H9 (cell line): ENCODE measurements around the gene CAMTA1. TPM values are rescaled to one million over a fixed set of nuclear protein-coding genes. Genes with fewer than 3 reads are reported as not detected.
A peak's percentile ranks its signal among the peaks of the same experiment; 100 is the strongest.

Experiments
- DNase-seq: peaks from one replicate; pipeline ENCODE4 v3.0.0-alpha.2; 2017
- H2AFZ ChIP-seq: one replicate; pipeline ENCODE4 v1.6.1; 2013; ENCODE audit warnings: mild to moderate bottlenecking, low read length, control low read depth, moderate library complexity
- H2AK5ac ChIP-seq: 2 replicates; pipeline ENCODE4 v1.6.1; 2013; ENCODE audit warnings: low read length, control low read depth, mixed read lengths; ENCODE audit not compliant: insufficient read length
- H2BK120ac ChIP-seq: one replicate; pipeline ENCODE4 v1.6.1; 2013; ENCODE audit warnings: low read depth, mild to moderate bottlenecking, low read length, control low read depth, inconsistent platforms; ENCODE audit not compliant: poor library complexity, severe bottlenecking
- H2BK12ac ChIP-seq: 2 replicates; pipeline ENCODE4 v1.6.1; 2013; ENCODE audit warnings: low read length, control low read depth, mixed read lengths, low read depth; ENCODE audit not compliant: insufficient read length
- H2BK15ac ChIP-seq: 2 replicates; pipeline ENCODE4 v1.6.1; 2013; ENCODE audit warnings: low read depth, low read length, control low read depth
- H2BK20ac ChIP-seq: one replicate; pipeline ENCODE4 v1.6.1; 2013; ENCODE audit warnings: low read depth, mild to moderate bottlenecking, low read length, control low read depth, inconsistent platforms; ENCODE audit not compliant: poor library complexity, severe bottlenecking
- H2BK5ac ChIP-seq: 2 replicates; pipeline ENCODE4 v1.6.1; 2013; ENCODE audit warnings: low read length, control low read depth, mixed read lengths; ENCODE audit not compliant: insufficient read length
- H3K14ac ChIP-seq: 2 replicates; pipeline ENCODE4 v1.6.1; 2013; ENCODE audit warnings: low read length, control low read depth; ENCODE audit not compliant: insufficient read depth
- H3K18ac ChIP-seq: 2 replicates; pipeline ENCODE4 v1.6.1; 2013; ENCODE audit warnings: low read depth, mild to moderate bottlenecking, mixed read lengths, low read length, control low read depth; ENCODE audit not compliant: insufficient read length
- H3K23ac ChIP-seq: 2 replicates; pipeline ENCODE4 v1.6.1; 2013; ENCODE audit warnings: low read length, control low read depth, mixed read lengths, low read depth; ENCODE audit not compliant: insufficient read length
- H3K23me2 ChIP-seq: 2 replicates; pipeline ENCODE4 v1.6.1; 2013; ENCODE audit warnings: low read depth, mild to moderate bottlenecking, mixed read lengths, low read length, control low read depth; ENCODE audit not compliant: insufficient read length, poor library complexity, severe bottlenecking
- H3K27ac ChIP-seq: 2 replicates; pipeline ENCODE4 v1.5.1; 2013; ENCODE audit warnings: low read length, control low read depth, mixed read lengths, low read depth; ENCODE audit not compliant: insufficient read length
- H3K27me3 ChIP-seq: 2 replicates; pipeline ENCODE4 v1.6.1; 2013; ENCODE audit warnings: low read length, control low read depth, inconsistent platforms; ENCODE audit not compliant: insufficient read depth
- H3K4ac ChIP-seq: 2 replicates; pipeline ENCODE4 v1.6.1; 2013; ENCODE audit warnings: low read depth, mild to moderate bottlenecking, control low read depth, inconsistent platforms, low read length, moderate library complexity
- H3K4me1 ChIP-seq: 2 replicates; pipeline ENCODE4 v1.6.1; 2013; ENCODE audit warnings: low read length, control low read depth, inconsistent platforms; ENCODE audit not compliant: insufficient read depth
- H3K4me2 ChIP-seq: 2 replicates; pipeline ENCODE4 v1.6.1; 2013; ENCODE audit warnings: low read length, control low read depth, mixed read lengths; ENCODE audit not compliant: insufficient read length, insufficient read depth
- H3K56ac ChIP-seq: 2 replicates; pipeline ENCODE4 v1.6.1; 2013; ENCODE audit warnings: low read depth, mild to moderate bottlenecking, mixed read lengths, low read length, control low read depth; ENCODE audit not compliant: insufficient read length
- H3K79me1 ChIP-seq: 2 replicates; pipeline ENCODE4 v1.6.1; 2013; ENCODE audit warnings: low read depth, mild to moderate bottlenecking, moderate library complexity, low read length, control low read depth, inconsistent platforms; ENCODE audit not compliant: insufficient read depth, poor library complexity, severe bottlenecking
- H3K79me2 ChIP-seq: 2 replicates; pipeline ENCODE4 v1.6.1; 2013; ENCODE audit warnings: low read length, control low read depth, inconsistent platforms; ENCODE audit not compliant: insufficient read depth
- H3K9ac ChIP-seq: 2 replicates; pipeline ENCODE4 v1.6.1; 2013; ENCODE audit warnings: low read length, control low read depth, mixed read lengths; ENCODE audit not compliant: insufficient read length; ENCODE audit errors: extremely low read depth
- H3K9me3 ChIP-seq: one replicate; pipeline ENCODE4 v1.6.1; 2013; ENCODE audit warnings: low read depth, low read length, inconsistent platforms; ENCODE audit not compliant: control insufficient read depth
- H3T11ph ChIP-seq: one replicate; pipeline ENCODE4 v1.6.1; 2013; ENCODE audit warnings: mild to moderate bottlenecking, low read length, control low read depth, inconsistent platforms
- H4K20me1 ChIP-seq: one replicate; pipeline ENCODE4 v1.6.1; 2013; ENCODE audit not compliant: control insufficient read depth, insufficient read length, insufficient read depth
- H4K5ac ChIP-seq: 2 replicates; pipeline ENCODE4 v1.6.1; 2013; ENCODE audit warnings: low read depth, mild to moderate bottlenecking, mixed read lengths, low read length, control low read depth; ENCODE audit not compliant: insufficient read length
- H4K8ac ChIP-seq: replicated peaks from 2 replicates; pipeline ENCODE4 v1.6.1; 2013; ENCODE audit warnings: low read length, control low read depth, mixed read lengths, low read depth; ENCODE audit not compliant: insufficient read length
- H4K91ac ChIP-seq: 2 replicates; pipeline ENCODE4 v1.6.1; 2013; ENCODE audit warnings: low read depth, mild to moderate bottlenecking, moderate library complexity, mixed read lengths, low read length, control low read depth; ENCODE audit not compliant: insufficient read length
- H3K27ac Mint-ChIP-seq, 3 experiments: 2 replicates in 2 of 3; 3 replicates in 1 of 3; pipeline ENCODE4 v1.8.0; 2020 to 2021; ENCODE audit warnings: mixed read lengths in 3 of 3, mild to moderate bottlenecking in 1 of 3, moderate library complexity in 1 of 3
- H3K27me3 Mint-ChIP-seq: 2 replicates; pipeline ENCODE4 v1.8.0; 2021; ENCODE audit warnings: low read depth, mild to moderate bottlenecking, moderate library complexity, mixed read lengths
- H3K36me3 Mint-ChIP-seq, 3 experiments: 2 replicates in 2 of 3; 3 replicates in 1 of 3; pipeline ENCODE4 v1.8.0; 2020 to 2021; ENCODE audit warnings: low read depth in 3 of 3, mixed read lengths in 3 of 3; ENCODE audit not compliant: insufficient read depth in 1 of 3
- H3K4me1 Mint-ChIP-seq, 2 experiments: 2 replicates each; pipeline ENCODE4 v1.8.0; 2020; ENCODE audit warnings: mixed read lengths in 2 of 2
- H3K4me3 Mint-ChIP-seq, 2 experiments: 2 replicates in 1 of 2; 3 replicates in 1 of 2; pipeline ENCODE4 v1.8.0; 2020 to 2021; ENCODE audit warnings: mild to moderate bottlenecking in 2 of 2, mixed read lengths in 2 of 2, moderate library complexity in 1 of 2
- H3K9me3 Mint-ChIP-seq, 2 experiments: 2 replicates in 1 of 2; 3 replicates in 1 of 2; pipeline ENCODE4 v1.8.0; 2020; ENCODE audit warnings: mild to moderate bottlenecking in 2 of 2, mixed read lengths in 2 of 2, moderate library complexity in 1 of 2
- CTCF ChIP-seq: fragments of 200-600 bp; sonication (generic); conservative IDR thresholded peaks from 3 replicates; pipeline ENCODE4 v1.8.0; 2021; ENCODE audit warnings: antibody characterized with exemption, mild to moderate bottlenecking
- WGBS: extraction: QIAGEN DNeasy Blood & Tissue Kit; methylation state at CpG from one replicate; pipeline ENCODE4 v1.1.7; 2013; ENCODE audit warnings: missing lambda C conversion rate, low lambda C conversion rate, mixed read lengths; ENCODE audit not compliant: insufficient read length; ENCODE audit errors: extremely low coverage; 5-methylcytosine and 5-hydroxymethylcytosine counted together
- total RNA-seq: library from RNA; stranded (reverse); gene quantifications from 2 replicates; pipeline ENCODE4 v1.2.1, GENCODE V29; 2021

CAMTA1 gene
- total RNA-seq, 1 experiment from 2014 or later: 115 TPM

GRCh38 chr1:6785728-6786505, 663 bp downstream of the CAMTA1 start:
- Histone ChIP-seq H4K20me1 (peaks cover 7% of the 10 kb centered on the region), H2BK15ac (no peak overlapping the region), H4K91ac (no peak overlapping the region), H2BK120ac (no peak overlapping the region), H3K27ac (no peak overlapping the region), H2AK5ac (no peak overlapping the region), H3K79me1 (peaks cover 10% of the 10 kb centered on the region), H4K8ac (no peak overlapping the region), H3K27me3 (no peaks in the 10 kb centered on the region), H3K4me2 (peak overlapping the region; percentile 65), H3K79me2 (peaks cover 35% of the 10 kb centered on the region), H2AFZ (no peak overlapping the region), H3K9ac (peak overlapping the region; percentile 60), H2BK12ac (no peak overlapping the region), H3K23ac (no peak overlapping the region), H4K5ac (no peak overlapping the region), H3T11ph (no peak overlapping the region), H3K4ac (no peak overlapping the region), H2BK5ac (no peak overlapping the region), H3K9me3 (no peaks in the 10 kb centered on the region), H3K4me1 (no peaks in the 10 kb centered on the region; the same call in 1 of the 2 replicates), H3K18ac (no peak overlapping the region), H2BK20ac (no peak overlapping the region), H3K14ac (no peak overlapping the region), H3K56ac (no peak overlapping the region), H3K23me2 (peaks cover 9% of the 10 kb centered on the region)
- Mint-ChIP-seq H3K27ac (peak overlapping the region; percentile 89 to 91 (median 89); a peak in 6 of 7 replicates), H3K4me3 (peak overlapping the region; percentile 90 to 98), H3K4me1 (peaks cover 47 to 49% of the 10 kb centered on the region in 2 experiments), H3K27me3 (no peaks in the 10 kb centered on the region), H3K36me3 (peaks cover 0 to 8% (median 5%) of the 10 kb centered on the region in 3 experiments; a peak in 3 of 7 replicates), H3K9me3 (no peaks in the 10 kb centered on the region)
- WGBS: no CpG with 5 or more reads among the region's 78 CpGs
- peak; percentile 56 for TF ChIP-seq CTCF
- peak; percentile 55 for DNase-seq
